H1 (cell line): ENCODE results near the gene SH3RF3. TPM values are rescaled to one million over a fixed set of nuclear protein-coding genes. Genes with fewer than 3 reads are reported as not detected.

ENCODE experiments used
- CREB1 ChIP-seq: IDR thresholded peaks from 2 replicates; pipeline ENCODE4 v1.6.1; 2012; ENCODE audit warnings: inconsistent platforms
- RBBP5 ChIP-seq: IDR thresholded peaks from 2 replicates; pipeline ENCODE4 v1.7.1; 2012; ENCODE audit warnings: low read depth, mild to moderate bottlenecking, inconsistent platforms, low read length, moderate library complexity, borderline replicate concordance
- polyA plus RNA-seq, 7 experiments: library from polyadenylated mRNA; depleted of rRNA in 3 of 7; stranded (reverse) in 5 of 7; unstranded in 2 of 7; fragments of >200 nt in 5 of 7; fragments of 200-250 nt in 2 of 7; gene quantifications; 1 replicate in 5 of 7; 2 replicates in 1 of 7; 4 replicates in 1 of 7; pipeline versions ENCODE4 v1.2.1 to v1.2.3, GENCODE V29; 2011 to 2013; ENCODE audit warnings: missing spikeins in 2 of 7, mixed read lengths in 2 of 7
- total RNA-seq: library from RNA; stranded (reverse); fragmentation: NEBNext Ultra II Directional; extraction: Animal tissue kit (Norgen Biotek cat#: 25700); gene quantifications from 2 replicates; pipeline ENCODE4 v1.2.1, GENCODE V29; 2021

Gene SH3RF3
- total and polyA plus RNA-seq, 2 of the 8 experiments (the other 6 are each of a cell fraction or from before 2014, with no cell fraction given) = 0.11 to 0.65 TPM

GRCh38 chr2:109409321-109410038 is 280.5 kb downstream of the SH3RF3 start (continued):
- TF ChIP-seq RBBP5 = no peak
- no peak for TF ChIP-seq CREB1
